Activated effector memory CD4-positive, alpha-beta T cell treated with Interleukin-2 at 50 U/mL for 16 hours (primary cell): ENCODE results near the gene FAAP100.

Experiments used
- DNase-seq: peaks from one replicate; pipeline ENCODE4 v3.0.0-alpha.2; 2020

The FAAP100 gene

DNA sequence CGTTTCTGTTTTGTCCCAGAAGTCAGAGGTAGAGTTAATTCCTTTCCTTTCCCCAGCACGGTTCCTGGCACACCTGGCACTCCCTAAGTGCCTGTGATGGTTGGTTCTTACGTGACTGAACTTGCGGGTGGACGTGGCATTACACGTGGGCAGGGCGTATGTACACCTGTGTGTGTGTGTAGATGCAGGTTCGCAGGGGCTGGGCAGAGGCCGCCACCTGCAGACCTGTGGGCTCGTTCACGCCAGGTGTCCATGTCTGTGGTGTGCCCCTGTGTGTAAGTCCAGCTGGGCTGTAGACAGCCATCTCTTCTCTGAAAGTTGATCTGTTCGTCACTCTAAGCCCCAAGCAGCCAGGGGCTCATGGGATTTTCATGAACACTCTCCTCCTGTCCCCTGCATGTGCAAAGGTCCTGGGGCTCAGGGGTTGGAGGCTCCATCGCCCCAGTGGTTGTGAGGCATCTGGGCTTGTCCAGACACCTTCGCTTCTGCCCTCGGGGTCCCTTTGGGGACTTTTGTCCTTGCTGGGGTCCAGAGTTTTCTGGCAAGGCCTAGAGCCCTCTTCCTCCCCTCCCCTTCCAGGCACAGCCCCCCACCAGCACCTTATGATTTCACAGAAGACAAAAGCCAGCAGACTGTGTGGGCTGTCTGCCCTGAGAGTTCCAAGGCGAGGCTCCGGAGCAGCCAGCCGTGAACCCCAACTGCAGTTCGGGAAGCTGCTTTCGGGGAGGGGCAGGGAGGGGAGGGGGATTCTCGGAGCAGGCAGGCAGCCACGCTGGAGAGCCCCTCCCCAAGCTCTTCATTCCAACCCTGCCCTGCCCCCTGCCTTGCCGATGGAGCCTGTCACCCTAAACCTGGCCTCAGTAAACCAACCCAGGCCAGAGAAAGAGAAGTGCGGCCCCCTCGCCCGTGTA lies 29.4 kb downstream of the FAAP100 start:
- DNase-seq, result no peak

DNA sequence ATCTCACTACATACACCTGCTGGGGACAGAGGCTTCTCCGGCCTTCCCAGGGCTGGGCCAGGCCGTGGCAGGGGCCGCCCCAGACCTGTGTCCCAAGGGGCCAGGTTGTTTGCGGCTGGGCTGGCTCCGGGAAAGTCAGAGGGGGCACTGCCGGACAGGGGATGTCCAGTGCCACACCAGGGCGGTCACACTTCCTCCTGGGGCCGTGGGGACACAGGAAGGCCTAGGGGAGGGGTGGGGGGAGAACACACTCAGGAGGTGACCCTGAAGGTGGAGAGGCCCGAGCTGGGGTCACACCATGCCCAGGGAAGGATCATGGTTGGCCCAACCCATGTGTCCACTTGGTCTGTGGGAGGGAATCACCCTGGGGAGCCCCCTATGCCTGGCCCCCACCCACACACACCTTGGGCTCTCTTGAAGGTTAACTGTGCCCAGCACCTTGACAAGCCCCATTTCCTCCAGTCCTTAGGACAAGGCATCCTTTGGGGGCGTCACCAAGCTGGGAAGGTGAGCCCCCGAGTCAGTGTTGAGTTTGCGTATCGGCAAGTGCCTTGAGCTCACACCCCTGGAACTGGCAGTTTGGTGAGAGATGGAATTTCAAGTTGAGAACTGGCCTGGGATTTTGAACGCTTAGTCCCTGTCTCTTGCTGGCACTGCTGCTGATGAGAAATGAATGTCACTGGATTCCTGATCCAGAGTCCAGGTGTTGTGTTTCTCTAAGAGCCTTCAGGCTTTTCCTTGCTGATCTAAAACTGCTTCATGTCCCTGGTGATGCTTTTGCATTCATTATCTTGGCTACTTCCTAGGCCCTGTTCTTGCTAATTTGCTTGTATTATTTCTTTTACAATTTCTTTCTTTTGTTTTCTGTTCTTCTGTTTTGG lies 31.9 kb downstream of the FAAP100 start:
- no peak for DNase-seq

DNA sequence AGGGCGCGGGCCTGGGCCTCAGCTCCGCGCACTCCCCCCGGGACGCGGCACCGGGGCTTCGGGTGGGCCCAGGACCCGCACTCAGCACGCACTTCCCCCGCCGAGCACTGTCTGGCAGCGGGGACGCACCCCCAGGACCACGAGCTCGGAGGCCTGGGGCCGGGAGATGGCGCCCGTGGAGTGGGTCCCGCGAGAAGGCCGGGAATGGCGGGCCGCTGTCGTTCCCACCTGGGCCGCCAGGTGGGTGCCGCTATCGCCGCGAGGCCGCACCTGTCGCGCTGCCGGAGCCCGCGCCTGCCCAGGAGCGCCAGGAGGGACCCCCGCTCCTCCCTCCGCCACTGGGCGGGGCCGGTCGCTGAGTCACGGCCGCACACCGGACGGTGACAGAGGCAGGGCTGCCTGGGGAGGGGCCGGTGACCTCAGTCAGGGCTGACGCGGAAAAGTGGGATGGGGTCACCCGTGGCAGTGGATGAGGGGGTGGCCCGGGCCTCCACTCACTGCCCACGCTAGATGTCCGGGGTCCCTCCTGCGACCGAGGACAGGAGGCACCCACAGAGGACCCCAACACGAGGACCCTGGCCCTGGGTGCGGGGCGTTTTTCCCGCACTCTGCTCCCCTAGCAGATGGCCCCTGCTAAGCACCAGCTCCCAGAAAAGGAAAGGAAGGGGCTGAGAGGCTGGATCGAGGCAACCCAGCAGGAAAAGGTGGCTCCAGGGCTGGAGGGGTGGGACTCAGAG lies 32.7 kb downstream of the FAAP100 start:
- peak; percentile 63 for DNase-seq

DNA sequence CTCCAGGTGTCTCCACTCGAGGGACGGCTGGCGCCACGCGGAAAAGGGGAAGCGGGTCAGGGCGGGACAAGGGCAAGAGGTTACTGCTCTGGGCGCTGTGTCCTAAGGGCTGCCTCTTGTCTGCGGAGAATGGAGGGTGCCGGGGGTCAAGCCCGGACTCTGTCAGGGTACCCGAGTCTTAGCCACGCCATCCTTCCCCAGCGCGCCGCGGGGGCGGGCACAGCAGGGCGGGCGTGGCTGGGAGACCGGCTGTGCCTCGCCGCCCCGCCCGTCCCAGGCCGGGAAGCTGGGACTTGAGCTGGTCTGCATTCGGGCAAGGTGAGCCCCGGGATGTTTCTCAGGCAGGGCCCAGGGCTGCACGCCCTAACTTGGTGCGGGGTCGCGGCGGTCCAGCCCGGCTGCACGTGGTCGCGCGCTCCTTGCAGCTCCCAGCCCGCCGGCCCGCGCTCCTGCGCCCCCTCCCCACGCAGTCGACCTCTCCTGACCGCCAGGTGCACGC lies 33.3 kb downstream of the FAAP100 start:
- no peak for DNase-seq

DNA sequence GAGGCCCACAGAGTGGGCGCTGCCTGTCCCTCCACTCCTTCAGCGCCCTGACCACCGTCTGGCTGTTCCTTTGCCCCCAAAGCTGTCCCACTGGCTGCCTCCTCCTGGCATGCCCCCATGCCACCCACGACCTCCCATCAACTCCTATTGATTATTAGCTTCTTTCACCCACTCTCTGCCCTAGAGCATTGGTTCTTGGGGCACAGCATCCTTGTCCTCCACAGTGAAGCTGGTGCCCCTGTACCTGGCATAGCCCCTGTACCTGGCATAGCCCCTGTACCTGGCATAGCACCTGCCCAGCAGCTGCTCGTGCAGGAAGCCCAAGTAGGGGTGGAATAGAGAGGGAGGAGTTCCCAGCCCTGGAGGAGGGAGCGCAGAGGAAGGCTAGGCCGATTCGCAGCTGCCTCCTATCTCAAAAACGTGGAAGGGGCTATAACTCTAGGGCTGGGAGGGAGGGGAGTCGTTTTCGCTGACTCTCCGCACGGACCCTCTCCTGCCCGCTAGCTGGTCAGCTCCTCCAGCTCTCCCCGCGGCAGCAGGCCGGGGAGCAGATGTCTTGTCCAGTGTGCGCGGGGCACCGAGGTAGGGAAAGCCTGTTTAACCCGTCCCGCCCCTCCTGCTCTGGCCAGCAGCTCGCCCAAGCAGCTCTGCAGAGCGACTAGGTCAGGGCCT lies 33.9 kb downstream of the FAAP100 start:
- DNase-seq, result no peak

DNA sequence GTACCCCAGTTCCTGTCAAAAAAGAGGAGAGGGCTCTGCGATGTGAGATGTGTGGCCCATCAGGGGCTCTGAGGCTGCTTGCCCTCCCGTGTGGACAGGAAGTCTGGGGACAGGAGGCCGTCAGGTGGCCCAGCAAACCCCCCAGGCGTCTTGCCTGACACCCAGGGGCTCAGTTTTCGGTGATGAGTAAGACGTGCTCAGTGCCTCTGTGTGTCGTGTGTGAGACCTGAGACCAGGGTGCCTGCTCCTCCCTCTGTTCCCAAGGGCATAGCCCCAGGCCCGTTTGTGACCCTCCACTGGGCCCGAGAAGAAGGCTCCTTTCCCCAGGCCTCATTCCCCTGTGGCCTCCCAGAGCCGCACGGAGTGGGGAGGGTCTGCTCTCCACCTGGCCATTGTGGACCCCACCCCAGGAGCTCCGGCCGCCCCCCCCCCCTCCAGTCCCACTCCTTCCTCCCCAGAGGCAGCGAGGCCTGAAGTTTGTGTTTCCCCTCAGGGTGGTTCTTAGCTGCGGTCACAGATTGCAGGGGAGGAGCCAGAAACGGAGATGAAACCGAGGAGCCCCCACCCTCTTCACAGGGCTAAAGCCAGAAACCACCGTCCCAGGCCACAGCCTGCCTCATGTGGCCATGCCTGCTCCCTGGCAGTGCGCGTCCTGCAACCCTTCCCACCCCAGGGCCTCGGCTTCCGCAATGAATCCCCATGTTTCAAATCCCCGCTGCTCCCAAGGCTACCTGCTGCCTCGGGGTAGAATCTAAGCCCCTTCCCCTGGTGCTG lies 34.6 kb downstream of the FAAP100 start:
- DNase-seq, result no peak

DNA sequence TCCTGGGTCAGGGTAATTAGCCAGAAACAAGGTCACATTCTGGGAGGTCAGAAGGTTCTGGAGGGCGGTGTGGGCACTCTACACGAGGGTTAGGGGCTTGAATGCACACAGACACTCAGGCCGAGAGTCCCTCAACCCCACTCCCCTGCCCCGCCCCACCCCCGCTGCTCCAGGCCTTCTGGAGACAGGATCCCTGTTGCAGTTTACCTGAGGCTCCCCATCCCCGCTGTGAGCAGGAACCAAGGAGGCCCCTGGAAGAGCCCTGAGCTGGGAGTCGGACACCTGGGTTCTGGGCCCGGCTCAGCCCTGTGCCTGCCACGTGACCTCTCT lies 35.2 kb downstream of the FAAP100 start:
- no peak for DNase-seq

DNA sequence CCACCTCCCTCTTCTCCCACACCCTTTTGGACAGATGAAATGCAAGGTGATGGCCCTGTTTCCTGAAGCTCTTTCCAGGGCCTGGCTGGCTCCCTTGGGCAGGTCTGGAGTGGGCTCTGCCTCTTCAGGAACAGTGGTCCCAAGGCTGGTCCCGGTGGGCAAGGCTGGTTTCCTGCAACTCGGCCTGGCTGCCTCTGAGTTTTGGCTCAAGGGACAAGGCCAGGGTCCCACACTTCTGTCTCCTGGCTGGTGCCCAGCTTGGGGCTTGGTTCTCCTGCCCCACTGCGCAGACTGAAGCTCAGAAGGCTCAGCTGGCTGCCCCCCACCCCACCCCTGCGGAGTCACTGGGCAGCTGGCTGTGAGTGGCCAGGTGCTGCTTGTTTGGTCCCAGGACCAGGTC lies 35.7 kb downstream of the FAAP100 start:
- no peak for DNase-seq

DNA sequence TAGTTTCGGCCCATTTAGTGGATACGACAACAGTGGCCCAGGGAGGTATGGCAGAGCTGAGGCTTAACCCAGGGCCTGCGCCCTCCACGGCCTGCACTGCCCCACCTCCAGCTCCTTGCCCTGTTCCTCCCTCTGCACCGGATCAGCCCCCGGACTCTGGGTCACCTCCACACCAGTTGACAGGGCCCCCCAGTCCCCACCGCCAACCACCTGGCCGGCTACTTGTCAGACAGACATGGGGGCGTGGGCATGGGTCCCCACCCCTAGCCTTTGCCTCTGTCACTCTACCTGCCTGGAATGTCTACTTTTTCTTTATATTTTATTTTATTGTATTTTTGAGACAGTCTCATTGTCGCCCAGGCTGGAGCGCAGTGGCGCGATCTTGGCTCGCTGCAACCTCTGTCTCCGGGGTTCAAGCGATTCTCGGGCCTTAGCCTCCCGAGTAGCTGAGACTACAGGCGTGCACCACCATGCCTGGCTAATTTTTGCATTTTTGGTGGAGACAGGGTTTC lies 36.6 kb downstream of the FAAP100 start:
- DNase-seq, result no peak

DNA sequence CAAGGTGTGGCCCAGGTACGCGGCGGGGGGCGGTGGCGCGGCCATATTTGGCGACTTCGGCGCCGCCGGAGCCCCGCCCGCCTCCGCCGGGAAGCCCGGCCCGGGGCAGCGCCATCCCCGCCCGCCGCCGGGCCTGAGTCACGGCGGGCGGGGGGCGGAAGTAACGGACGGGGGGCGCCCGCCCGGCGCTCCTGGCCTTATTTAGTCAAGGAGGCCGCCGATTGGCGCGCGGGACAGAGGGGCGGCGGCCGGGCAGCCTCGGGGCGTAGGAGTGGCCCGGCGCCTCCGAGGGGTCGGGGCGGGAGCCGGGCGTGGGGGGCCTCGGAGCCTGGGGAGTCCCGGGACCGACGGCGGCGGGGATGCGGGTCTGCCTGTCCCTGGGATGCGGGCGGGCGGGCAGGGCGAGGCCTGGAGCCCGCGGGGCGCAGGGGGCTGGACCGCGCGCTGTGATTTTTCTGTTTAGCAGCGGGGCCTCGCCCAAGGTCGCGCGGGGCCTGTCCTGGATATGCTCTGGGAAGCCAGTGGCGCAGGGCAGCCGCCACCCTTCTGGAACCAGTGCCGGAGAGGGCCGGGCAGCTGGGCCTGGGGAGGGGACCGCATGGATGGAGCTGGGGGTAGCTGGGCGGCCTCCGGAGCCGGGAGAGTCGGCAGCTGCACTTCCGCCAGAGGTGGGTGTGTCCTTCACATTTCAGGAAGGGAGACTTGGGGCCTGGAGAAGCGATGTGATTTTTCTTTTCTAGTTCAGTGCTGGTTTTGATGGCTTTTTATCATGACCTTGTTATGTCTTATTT lies 37.2 kb downstream of the FAAP100 start:
- peak; percentile 61 for DNase-seq

DNA sequence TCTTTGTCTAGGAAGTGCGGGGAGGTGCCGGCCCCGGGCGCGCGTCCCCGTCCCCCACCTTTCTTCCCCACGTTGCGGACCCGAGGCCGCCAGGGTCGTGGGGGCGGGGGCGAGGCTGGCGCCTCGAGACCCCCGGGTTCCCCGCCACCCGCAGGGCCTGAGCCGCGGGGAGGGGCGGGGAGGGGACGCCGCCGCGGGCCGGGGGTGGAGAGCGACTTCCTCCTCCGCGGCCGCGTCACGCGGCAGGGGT lies 37.7 kb downstream of the FAAP100 start:
- DNase-seq, result no peak

DNA sequence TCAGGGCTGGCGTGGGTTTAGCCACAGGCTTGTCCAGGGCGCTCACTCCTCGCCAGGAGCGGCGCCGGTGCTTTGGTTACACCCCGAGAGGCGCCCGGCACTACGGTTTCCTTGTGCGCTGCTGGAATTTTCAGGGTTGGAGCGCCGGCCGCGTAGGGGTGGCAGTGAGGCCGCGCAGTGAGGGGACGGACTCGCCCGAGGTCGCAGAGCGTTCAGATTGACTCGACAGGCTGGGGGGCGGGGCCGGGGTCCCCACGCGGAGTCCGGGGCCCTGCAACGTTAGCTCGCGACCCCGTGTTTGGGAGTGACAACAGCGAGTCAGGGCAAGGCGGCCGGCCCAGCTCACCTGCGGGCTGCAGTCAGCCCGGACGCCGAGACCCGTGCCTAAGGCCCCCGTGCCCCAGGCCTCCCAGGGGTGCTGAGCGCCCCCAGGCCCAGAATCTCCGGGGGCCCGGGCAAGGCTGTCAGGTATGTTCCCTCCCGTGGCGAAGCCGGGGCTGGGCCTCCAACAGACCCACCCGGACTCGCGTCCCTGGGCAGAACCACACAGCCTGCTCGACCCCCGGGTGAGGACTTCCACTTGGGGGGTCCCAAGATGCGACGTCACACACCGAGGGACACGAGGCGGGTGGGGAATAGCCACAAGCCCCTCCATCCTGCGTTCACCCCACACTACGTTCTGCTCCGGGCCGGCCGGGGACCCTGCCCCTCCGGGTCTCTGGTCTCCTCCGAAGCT lies 38.2 kb downstream of the FAAP100 start:
- peak; percentile 27 for DNase-seq

DNA sequence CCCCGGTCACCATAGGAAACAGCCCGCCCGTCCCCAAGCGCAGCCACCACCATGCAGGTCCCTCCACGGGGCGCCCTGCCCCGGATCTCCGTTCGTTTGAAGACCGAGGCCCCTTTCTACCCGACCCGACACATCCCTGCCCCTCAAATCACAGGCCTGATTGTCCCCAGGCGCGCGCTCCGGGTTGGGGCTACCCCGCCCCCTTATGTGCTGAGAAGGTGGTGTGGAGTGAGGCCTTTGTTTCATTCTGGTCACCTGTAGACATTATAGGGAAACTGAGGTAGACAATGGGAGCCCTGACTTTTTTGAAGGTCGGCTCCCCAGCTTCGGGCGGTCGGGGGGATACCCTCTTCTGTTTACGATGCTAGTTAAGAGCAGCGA lies 38.8 kb downstream of the FAAP100 start:
- peak; percentile 45 for DNase-seq

DNA sequence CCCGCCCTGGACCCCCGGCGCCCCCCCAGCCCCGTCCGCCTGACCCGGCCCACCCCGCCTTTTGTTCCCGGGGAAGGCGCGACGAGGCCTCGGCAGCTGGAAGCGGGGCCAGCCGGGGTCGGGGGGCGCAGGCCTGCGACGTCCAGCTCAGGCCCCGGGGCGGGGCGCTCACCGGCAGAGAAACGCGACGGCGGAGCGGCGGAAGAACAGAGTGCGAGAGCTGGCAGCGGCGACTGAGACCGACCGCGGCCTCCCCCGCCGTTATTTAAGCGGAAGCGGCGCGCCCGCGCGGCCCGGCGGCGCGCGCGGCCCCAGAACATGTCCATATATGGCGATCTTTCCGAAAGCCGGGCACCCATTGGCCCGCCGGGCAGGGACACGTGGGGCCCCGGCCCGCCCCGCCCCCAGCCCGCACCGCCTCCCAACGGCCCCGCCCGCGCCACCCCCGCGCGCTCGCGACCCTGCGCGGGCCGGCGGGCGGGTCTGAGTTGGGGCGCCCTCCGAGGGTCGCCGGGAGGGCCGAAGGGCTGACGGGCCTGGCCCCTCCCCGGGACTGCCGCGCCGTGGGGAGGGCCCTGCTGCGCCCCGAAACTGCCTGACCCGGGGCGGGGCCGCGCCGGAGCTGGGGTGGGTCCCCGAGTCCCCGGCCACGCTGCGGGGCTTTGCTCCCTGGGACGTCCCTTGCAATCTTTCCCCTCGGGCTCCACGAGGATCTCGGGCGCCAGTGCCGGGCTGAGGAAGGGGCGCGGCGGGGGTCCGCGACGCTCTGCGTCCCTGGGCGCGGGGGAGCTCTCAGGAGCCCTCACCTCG lies 39.4 kb downstream of the FAAP100 start, which contains the start of gene ACTG1:
Gene ACTG1 (minus strand): TSS at position 238 of the 810 bp plus-strand sequence. CDS start 445 bp downstream, outside the sequence.
- peak; percentile 91 for DNase-seq

DNA sequence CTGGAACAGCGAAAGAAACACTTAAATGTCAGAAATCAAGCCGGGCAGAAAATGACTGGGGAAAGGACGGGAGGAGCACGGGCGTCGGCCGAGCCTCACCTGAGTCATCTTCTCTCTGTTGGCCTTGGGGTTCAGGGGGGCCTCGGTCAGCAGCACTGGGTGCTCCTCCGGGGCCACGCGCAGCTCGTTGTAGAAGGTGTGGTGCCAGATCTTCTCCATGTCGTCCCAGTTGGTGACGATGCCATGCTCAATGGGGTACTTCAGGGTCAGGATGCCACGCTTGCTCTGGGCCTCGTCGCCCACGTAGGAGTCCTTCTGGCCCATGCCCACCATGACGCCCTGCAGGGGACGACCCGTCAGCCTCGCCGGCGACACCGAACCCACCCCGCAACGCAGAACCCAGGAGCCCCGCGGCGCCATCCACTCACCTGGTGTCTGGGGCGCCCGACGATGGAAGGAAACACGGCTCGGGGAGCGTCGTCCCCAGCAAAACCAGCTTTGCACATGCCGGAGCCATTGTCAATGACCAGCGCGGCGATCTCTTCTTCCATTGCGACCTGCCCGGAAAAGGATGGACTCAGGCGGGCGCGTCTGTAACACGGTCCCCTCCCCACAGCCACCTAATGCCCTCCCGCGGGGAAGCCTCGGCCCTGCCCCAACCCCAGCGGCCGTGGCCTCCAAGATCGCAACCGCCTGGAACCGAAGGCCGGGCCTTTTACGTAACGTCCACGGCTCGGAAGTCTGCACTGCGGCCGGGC lies 40.2 kb downstream of the FAAP100 start:
- peak; percentile 25 for DNase-seq

DNA sequence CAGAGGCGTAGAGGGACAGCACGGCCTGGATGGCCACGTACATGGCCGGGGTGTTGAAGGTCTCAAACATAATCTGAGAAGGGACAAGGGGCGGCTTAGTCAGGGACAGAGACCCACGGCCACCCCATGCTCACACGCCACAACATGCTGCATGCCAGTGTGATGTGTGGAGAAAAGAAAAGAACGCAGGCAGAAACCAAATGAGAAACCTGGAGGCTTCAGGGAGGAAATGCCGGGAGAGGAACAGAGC lies 40.7 kb downstream of the FAAP100 start:
- DNase-seq, result no peak

DNA sequence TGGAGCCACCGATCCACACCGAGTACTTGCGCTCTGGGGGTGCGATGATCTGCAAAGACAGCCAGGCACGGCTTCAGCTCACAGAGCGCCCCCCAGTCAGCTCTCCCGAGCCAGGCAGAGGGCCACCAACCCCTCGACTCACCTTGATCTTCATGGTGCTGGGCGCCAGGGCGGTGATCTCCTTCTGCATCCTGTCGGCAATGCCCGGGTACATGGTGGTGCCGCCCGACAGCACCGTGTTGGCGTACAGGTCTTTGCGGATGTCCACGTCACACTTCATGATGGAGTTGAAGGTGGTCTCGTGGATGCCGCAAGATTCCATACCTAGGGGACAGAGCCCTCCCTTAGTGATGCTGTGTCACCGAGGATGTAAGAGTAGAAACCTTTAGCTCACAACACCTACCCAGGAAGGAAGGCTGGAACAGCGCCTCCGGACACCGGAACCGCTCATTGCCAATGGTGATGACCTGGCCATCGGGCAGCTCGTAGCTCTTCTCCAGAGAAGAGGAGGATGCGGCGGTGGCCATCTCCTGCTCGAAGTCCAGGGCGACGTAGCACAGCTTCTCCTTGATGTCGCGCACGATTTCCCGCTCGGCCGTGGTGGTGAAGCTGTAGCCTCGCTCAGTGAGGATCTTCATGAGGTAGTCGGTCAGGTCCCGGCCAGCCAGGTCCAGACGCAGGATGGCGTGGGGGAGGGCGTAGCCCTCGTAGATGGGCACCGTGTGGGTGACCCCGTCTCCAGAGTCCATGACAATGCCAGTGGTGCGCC lies 41.2 kb downstream of the FAAP100 start:
- peak; percentile 32 for DNase-seq
